GM19395 (cell line): ENCODE data around the gene ZNF407.
A peak's percentile ranks its signal among the peaks of the same experiment; 100 is the strongest.

Experiments
- ATAC-seq: cut with Tn5 transposase; IDR thresholded peaks from one replicate; pipeline ENCODE4 v1.9.1; 2021; ENCODE audit warnings: mild to moderate bottlenecking, moderate library complexity; ENCODE audit not compliant: unreplicated experiment

ZNF407 gene

GRCh38 chr18:74715865-74716712, 118.4 kb downstream of the ZNF407 start:
- ATAC-seq = no peak

- ATAC-seq = no peak
Measured at GRCh38 chr18:74718312-74718711, 120.6 kb downstream of the ZNF407 start.

- ATAC-seq = no peak
Measured at GRCh38 chr18:74722237-74722636, 124.6 kb downstream of the ZNF407 start.

- ATAC-seq = no peak
Measured at GRCh38 chr18:74724186-74724585, 126.5 kb downstream of the ZNF407 start.

DNA sequence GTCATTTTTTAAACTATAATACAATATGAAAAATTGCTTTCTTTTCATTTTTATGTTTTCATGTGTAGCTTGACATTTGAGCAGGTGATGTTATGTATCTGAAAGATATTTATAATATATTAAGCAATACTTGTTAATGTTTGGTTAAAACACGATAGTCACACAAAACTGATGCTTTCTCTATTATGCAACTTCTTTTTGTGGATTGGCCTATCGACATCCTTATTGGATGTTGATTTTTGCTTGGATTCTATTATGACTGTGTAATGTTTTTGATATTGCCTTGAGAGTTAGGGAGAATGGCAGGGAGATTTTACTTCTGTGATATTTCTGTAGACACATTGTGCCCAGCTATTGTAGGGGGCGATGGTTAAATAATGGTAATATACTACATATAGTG, 128.0 kb downstream of the ZNF407 start:
- ATAC-seq = no peak

GRCh38 chr18:74728586-74728985, 130.9 kb downstream of the ZNF407 start:
- no peak for ATAC-seq

- ATAC-seq = no peak
Measured at GRCh38 chr18:74731097-74731496, 133.4 kb downstream of the ZNF407 start.

GRCh38 chr18:74732380-74732779, 134.7 kb downstream of the ZNF407 start:
- ATAC-seq = no peak

DNA sequence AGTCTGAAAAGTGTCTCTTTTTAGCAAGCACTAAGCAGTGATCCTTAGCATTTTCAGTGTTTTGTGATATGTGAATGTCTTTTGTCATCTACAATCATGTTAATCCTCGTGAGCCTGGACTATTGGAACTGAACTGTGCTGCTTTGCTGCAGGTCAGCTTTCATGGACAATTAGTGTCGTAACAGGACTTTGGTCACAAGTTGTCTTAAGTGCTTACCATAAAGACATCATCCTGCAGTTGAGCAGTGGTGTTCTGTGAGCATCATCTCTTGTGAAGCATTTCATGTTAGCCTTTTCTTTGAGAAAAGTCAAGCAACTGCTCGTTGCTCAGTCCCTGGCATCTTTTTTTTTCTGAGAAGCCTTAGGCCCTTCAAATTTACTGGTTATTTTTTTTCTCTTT, 135.9 kb downstream of the ZNF407 start:
- ATAC-seq = no peak

GRCh38 chr18:74734013-74734444, 136.4 kb downstream of the ZNF407 start:
- ATAC-seq = no peak

DNA sequence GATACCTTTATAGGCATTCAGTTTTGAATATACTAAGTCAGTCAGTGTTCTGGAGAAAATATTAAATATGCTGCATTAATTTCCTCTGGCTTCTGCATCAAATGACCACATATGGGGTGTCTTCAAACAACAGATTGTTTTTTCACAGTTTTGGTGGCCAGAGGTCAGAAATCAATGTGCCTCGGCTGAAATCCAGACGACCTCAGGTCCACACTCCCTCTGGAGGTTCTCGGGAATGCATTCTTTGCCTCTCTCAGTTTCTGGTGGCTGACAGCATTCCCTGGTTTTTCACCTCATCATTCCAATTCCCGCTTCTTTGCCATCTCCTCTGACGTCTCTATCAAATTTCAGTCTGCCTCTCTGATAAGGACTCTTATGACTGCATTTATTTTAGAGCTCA, 142.3 kb downstream of the ZNF407 start:
- ATAC-seq = no peak

DNA sequence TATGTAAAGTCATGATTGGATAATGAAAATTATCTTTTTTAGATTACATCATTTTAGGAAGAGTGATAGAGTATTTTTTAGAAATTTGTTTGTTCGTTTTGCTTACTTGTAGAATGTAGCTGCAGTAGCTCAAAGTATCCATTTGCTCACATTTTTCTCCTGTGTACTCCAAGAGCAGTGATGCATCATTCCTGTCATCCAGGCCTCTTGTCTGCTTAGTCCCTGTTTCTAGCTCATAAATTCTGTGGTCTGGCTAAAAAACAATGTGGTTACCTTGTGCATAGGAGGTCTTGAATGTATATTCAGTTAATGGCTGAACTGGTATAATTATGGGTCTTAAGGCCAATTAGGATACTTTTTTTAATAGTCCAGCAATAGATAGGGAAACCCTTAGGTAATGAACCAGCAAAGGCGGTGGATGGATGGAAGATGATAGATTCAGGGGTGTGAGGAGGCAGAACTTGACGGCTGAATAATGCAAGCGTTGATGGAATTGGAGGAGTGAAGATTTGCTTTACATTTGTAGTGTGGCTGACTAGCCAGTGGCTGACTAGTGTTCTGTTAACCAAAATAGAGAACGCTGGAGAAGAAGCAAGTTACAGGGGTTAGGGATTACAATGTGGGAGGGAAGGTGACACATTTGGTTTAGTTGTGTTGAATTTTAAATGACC, 145.0 kb downstream of the ZNF407 start:
- no peak for ATAC-seq

GRCh38 chr18:74745633-74746403, 148.1 kb downstream of the ZNF407 start:
- no peak for ATAC-seq

DNA sequence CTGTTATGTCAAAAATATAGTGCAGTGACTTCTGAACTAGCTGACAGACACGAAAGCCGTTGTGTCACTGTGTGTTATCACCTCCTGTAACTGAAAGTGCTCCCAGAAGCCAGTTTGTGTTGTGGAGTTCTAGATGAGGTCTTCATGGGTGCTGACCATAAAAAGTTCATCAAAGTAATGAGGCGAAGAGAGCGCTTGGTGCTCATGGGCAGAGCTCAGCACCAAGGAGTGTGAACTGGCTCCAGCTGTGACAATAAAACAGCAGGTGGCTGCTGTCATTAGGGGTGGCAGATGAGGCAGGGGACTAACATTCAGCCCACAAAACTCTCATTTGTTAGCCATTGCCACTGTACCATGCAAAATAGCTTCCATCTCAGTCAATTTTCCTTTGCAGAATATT, 151.1 kb downstream of the ZNF407 start:
- no peak for ATAC-seq

DNA sequence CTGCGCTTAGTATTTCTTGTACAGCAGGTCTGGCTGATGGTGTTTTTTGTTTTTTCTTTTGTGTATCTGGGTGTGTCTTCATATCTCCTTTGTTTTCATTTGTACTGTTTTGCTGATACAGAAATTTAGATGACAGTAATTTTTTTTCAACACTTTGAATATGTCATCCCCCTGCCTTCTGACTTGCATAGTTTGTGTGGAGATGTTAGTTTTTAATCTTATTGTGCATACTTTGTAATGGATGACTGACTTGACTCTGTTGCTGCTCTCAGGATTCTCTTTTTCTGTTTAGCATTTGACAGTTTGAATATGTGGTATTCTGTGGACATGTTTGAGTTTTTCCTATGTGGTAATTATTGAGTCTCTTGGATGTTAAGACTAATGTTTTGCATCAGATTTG, 161.3 kb downstream of the ZNF407 start:
- no peak for ATAC-seq

GRCh38 chr18:74760026-74760425, 162.4 kb downstream of the ZNF407 start:
- ATAC-seq = no peak

GRCh38 chr18:74760436-74760835, 162.8 kb downstream of the ZNF407 start:
- ATAC-seq = no peak

- ATAC-seq = no peak
Measured at GRCh38 chr18:74766251-74766650, 168.6 kb downstream of the ZNF407 start.

DNA sequence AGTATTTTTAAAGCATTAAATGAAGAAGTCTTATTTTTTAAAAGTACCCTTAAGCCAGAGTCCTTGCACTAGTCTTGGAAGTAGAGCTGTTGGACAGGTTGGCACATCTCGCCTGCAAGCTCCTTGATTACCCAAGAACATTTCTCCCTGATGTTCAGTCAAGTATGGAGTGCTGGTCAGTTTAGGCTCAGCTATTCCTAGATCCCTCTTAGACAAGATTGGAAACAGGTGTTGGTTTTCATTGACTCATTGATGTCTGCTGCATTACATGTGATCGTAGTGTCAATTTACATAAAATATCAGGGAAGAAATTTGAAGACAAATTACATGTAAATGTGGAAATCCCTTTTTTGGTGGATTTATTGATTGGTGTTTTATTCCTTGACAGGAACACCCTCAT, 170.4 kb downstream of the ZNF407 start:
- ATAC-seq = no peak

DNA sequence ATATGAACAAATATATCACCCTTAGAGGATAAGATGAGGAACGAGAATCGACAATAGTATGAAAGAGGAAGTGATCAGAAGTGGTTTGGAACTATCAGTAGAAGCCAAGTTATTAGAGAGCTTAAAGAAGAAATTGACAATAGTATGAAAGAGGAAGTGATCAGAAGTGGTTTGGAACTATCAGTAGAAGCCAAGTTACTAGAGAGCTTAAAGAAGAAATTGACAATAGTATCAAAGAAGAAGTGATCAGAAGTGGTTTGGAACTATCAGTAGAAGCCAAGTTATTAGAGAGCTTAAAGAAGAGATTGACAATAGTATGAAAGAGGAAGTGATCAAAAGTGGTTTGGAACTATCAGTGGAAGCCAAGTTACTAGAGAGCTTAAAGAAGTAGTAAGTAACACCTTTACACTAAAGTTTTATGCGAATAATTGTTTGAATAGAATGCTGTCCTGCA, 175.5 kb downstream of the ZNF407 start:
- peak; percentile 97 for ATAC-seq

GRCh38 chr18:74774486-74774885, 176.8 kb downstream of the ZNF407 start:
- ATAC-seq = no peak
